GM21447 (cell line): ENCODE results near the gene SHB.
"Not testable (repeated sequence)": the region's sequence is repeated elsewhere in the genome, so short reads cannot be mapped to it uniquely, and the experiment has no call there.

Source experiments
- ATAC-seq: cut with Tn5 transposase; IDR thresholded peaks from one replicate; pipeline ENCODE4 v1.9.1; 2021; ENCODE audit not compliant: unreplicated experiment

The SHB gene

GRCh38 chr9:37906312-37907239 is 162.5 kb downstream of the SHB start:
- ATAC-seq, result no peak

- ATAC-seq, result no peak
These were observed 163.3 kb downstream of the SHB start for GRCh38 chr9:37905776-37906175.

GRCh38 chr9:37905131-37905505 is 163.9 kb downstream of the SHB start:
- no peak for ATAC-seq

GRCh38 chr9:37904445-37905130 is 164.4 kb downstream of the SHB start:
- ATAC-seq, result no peak

- peak; percentile 78 for ATAC-seq
These were observed 165.2 kb downstream of the SHB start, which contains the start of gene SLC25A51 for GRCh38 chr9:37903647-37904444. TSS of gene SLC25A51 (minus strand) at chr9:37904127. CDS start at chr9:37888550, 15,577 bp downstream.

GRCh38 chr9:37902796-37903646 is 166.0 kb downstream of the SHB start:
- peak; percentile 12 for ATAC-seq

GRCh38 chr9:37902131-37902530 is 166.9 kb downstream of the SHB start:
- ATAC-seq, result no peak

- no peak for ATAC-seq
These were observed 170.0 kb downstream of the SHB start for GRCh38 chr9:37899041-37899440.

GRCh38 chr9:37897665-37898064 is 171.4 kb downstream of the SHB start:
- ATAC-seq, result no peak

GRCh38 chr9:37892063-37892462 is 177.0 kb downstream of the SHB start:
- ATAC-seq, result no peak

- ATAC-seq, result not testable (repeated sequence)
These were observed 178.0 kb downstream of the SHB start for GRCh38 chr9:37891042-37891441.

- ATAC-seq, result no peak
These were observed 179.5 kb downstream of the SHB start for GRCh38 chr9:37889536-37889935.

GRCh38 chr9:37887977-37888583 is 180.9 kb downstream of the SHB start:
- ATAC-seq, result not testable (repeated sequence)

GRCh38 chr9:37880916-37881479 is 188.0 kb downstream of the SHB start:
- no peak for ATAC-seq

- ATAC-seq, result no peak
These were observed 192.7 kb downstream of the SHB start for GRCh38 chr9:37876376-37876775.

- ATAC-seq, result no peak
These were observed 195.1 kb downstream of the SHB start for GRCh38 chr9:37873955-37874354.

- ATAC-seq, result no peak
These were observed 198.2 kb downstream of the SHB start for GRCh38 chr9:37870799-37871176.

- no peak for ATAC-seq
These were observed 198.8 kb downstream of the SHB start for GRCh38 chr9:37870081-37870798.
